ENCODE data around the gene RNF150.

GRCh38 chr4:141028024-141028529 is 105.2 kb downstream of the RNF150 start:
- no peak for TF ChIP-seq CTCF (IDR thresholded peaks at IDR 0.05)
- TF ChIP-seq POLR2A (IDR thresholded peaks at IDR 0.05; ENCODE audit: low read depth), result no peak
